Measurements from ENCODE around the gene RPAP3.

DNA sequence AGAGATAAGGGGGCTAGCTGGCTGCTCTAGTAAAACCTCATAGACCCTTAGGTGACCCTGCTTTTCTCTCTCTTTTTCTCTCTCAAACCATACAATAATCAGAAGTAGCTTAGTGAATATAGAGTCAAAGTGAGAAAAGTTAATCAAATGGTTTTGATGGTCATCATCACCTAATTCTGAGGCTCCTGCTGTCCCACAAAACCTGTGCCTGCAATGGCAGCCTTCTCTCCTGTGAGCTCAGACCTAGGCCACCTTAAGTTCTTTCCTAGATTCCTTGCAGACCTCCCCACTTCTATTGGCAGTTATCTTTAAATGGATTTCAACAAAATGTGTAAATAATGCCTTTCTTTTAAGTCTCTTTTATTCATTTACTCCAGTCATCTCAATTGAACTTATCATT lies 1.5 kb upstream of the RPAP3 start:
- TF ChIP-seq, protein P1, sequence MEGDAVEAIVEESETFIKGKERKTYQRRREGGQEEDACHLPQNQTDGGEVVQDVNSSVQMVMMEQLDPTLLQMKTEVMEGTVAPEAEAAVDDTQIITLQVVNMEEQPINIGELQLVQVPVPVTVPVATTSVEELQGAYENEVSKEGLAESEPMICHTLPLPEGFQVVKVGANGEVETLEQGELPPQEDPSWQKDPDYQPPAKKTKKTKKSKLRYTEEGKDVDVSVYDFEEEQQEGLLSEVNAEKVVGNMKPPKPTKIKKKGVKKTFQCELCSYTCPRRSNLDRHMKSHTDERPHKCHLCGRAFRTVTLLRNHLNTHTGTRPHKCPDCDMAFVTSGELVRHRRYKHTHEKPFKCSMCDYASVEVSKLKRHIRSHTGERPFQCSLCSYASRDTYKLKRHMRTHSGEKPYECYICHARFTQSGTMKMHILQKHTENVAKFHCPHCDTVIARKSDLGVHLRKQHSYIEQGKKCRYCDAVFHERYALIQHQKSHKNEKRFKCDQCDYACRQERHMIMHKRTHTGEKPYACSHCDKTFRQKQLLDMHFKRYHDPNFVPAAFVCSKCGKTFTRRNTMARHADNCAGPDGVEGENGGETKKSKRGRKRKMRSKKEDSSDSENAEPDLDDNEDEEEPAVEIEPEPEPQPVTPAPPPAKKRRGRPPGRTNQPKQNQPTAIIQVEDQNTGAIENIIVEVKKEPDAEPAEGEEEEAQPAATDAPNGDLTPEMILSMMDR (IDR thresholded peaks at IDR 0.05; ENCODE audit: poor library complexity, severe bottlenecking) = no peak
- TF ChIP-seq EZH2 (IDR thresholded peaks at IDR 0.05; ENCODE audit: borderline replicate concordance, insufficient read depth, low read length, poor library complexity, severe bottlenecking) = no peak
